HepG2 (cell line): ENCODE measurements around the gene PDGFA. TPM values are rescaled to one million over a fixed set of nuclear protein-coding genes. Genes with fewer than 3 reads are reported as not detected.

Source experiments
- CBX2 ChIP-seq, 2 experiments: fragments of 200-600 bp in 1 of 2; sonication (generic); formaldehyde crosslinking in 1 of 2; IDR thresholded peaks; 2 replicates each; pipeline versions ENCODE4 v1.7.0 to v1.8.1; 2018 to 2022; ENCODE audit warnings: low read depth in 2 of 2, low read length in 1 of 2, mild to moderate bottlenecking in 1 of 2, missing genetic modification reagents in 1 of 2
- CENPX ChIP-seq: sonication (generic); formaldehyde crosslinking; IDR thresholded peaks from 2 replicates; pipeline ENCODE4 v1.9.0; 2021; ENCODE audit warnings: mild to moderate bottlenecking, missing genetic modification reagents, moderate library complexity
- GATAD1 ChIP-seq: IDR thresholded peaks from 2 replicates; pipeline ENCODE4 v1.6.1; 2016; ENCODE audit warnings: missing genetic modification reagents, missing compliant biosample characterization
- GTF3A ChIP-seq: sonication (generic); formaldehyde crosslinking; conservative IDR thresholded peaks from 2 replicates; pipeline ENCODE4 v1.4.0; 2020; ENCODE audit warnings: mild to moderate bottlenecking, missing genetic modification reagents
- KLF12 ChIP-seq: sonication (generic); formaldehyde crosslinking; IDR thresholded peaks from 2 replicates; pipeline ENCODE4 v1.4.0; 2020; ENCODE audit warnings: missing genetic modification reagents, borderline replicate concordance
- MED8 ChIP-seq: sonication (generic); formaldehyde crosslinking; IDR thresholded peaks from 2 replicates; pipeline ENCODE4 v1.8.1; 2023; ENCODE audit warnings: mild to moderate bottlenecking, missing genetic modification reagents; ENCODE audit not compliant: insufficient replicate concordance
- MYC ChIP-seq: sonication (generic); formaldehyde crosslinking; IDR thresholded peaks from 2 replicates; pipeline ENCODE4 v1.9.0; 2021; ENCODE audit warnings: missing genetic modification reagents, borderline replicate concordance
- NAIF1 ChIP-seq: sonication (generic); formaldehyde crosslinking; IDR thresholded peaks from 2 replicates; pipeline ENCODE4 v1.5.0; 2020; ENCODE audit warnings: mild to moderate bottlenecking, missing genetic modification reagents, borderline replicate concordance
- PHF8 ChIP-seq: sonication (generic); formaldehyde crosslinking; IDR thresholded peaks from 2 replicates; pipeline ENCODE4 v1.5.0; 2020; ENCODE audit warnings: missing genetic modification reagents
- RFXAP ChIP-seq: sonication (generic); formaldehyde crosslinking; IDR thresholded peaks from 2 replicates; pipeline ENCODE4 v1.4.0; 2020; ENCODE audit warnings: missing genetic modification reagents, borderline replicate concordance
- RXRB ChIP-seq: IDR thresholded peaks from 2 replicates; pipeline ENCODE4 v1.6.1; 2016; ENCODE audit warnings: borderline replicate concordance, missing genetic modification reagents, missing compliant biosample characterization
- SOX6 ChIP-seq, 2 experiments: fragments of 450-650 bp in 1 of 2; sonication (generic) in 1 of 2; formaldehyde crosslinking in 1 of 2; IDR thresholded peaks; 2 replicates each; pipeline versions ENCODE4 v1.4.0 to v1.6.1; 2017 to 2020; ENCODE audit warnings: antibody characterized with exemption in 1 of 2, mild to moderate bottlenecking in 1 of 2, missing genetic modification reagents in 1 of 2
- TARDBP ChIP-seq: sonication (generic); formaldehyde crosslinking; IDR thresholded peaks from 2 replicates; pipeline ENCODE4 v1.8.0; 2022; ENCODE audit warnings: mild to moderate bottlenecking, missing genetic modification reagents
- XBP1 ChIP-seq: sonication (generic); formaldehyde crosslinking; IDR thresholded peaks from 2 replicates; pipeline ENCODE4 v1.5.0; 2020; ENCODE audit warnings: missing genetic modification reagents
- ZNF468 ChIP-seq: sonication (generic); formaldehyde crosslinking; IDR thresholded peaks from 2 replicates; pipeline ENCODE4 v1.8.0; 2022; ENCODE audit warnings: mild to moderate bottlenecking, moderate library complexity, missing genetic modification reagents
- ZNF589 ChIP-seq: sonication (generic); formaldehyde crosslinking; conservative IDR thresholded peaks from 2 replicates; pipeline ENCODE4 v1.8.0; 2022; ENCODE audit warnings: mild to moderate bottlenecking, moderate library complexity, missing genetic modification reagents
- ZNF605 ChIP-seq: sonication (generic); formaldehyde crosslinking; IDR thresholded peaks from 2 replicates; pipeline ENCODE4 v1.8.0; 2022; ENCODE audit warnings: mild to moderate bottlenecking, missing genetic modification reagents
- ZNF777 ChIP-seq: sonication (generic); formaldehyde crosslinking; IDR thresholded peaks from 2 replicates; pipeline ENCODE4 v1.4.0; 2020; ENCODE audit warnings: missing genetic modification reagents
- polyA plus RNA-seq, 8 experiments: library from polyadenylated mRNA; depleted of rRNA in 3 of 8; stranded (reverse) in 7 of 8; unstranded in 1 of 8; fragments of >200 nt; fragmentation: Illumina TruSeq in 4 of 8; extraction: Trizol in 4 of 8; gene quantifications; 2 replicates each; pipeline versions ENCODE4 v1.2.1 to v1.2.3, GENCODE V29; 2011 to 2016; ENCODE audit warnings: low read depth in 4 of 8, missing spikeins in 1 of 8, mixed read lengths in 1 of 8; ENCODE audit not compliant: insufficient read depth in 1 of 8
- total RNA-seq, 5 experiments: library from RNA; depleted of rRNA; stranded (reverse); fragments of >200 nt; fragmentation: Illumina TruSeq; extraction: Trizol; gene quantifications; 2 replicates each; pipeline ENCODE4 v1.2.3, GENCODE V29; 2016; ENCODE audit warnings: low read depth in 1 of 5
- TF ChIP-seq, protein P1 (sequence below): sonication (generic); formaldehyde crosslinking; IDR thresholded peaks from 2 replicates; pipeline ENCODE4 v1.4.0; 2020; ENCODE audit warnings: mild to moderate bottlenecking, missing genetic modification reagents
- TF ChIP-seq, protein P2 (sequence below): sonication (generic); formaldehyde crosslinking; IDR thresholded peaks from 2 replicates; pipeline ENCODE4 v1.4.0; 2020; ENCODE audit warnings: mild to moderate bottlenecking, missing genetic modification reagents, borderline replicate concordance
- TF ChIP-seq, protein P3 (sequence below): sonication (generic); formaldehyde crosslinking; IDR thresholded peaks from 2 replicates; pipeline ENCODE4 v1.5.1; 2020; ENCODE audit warnings: missing genetic modification reagents, mild to moderate bottlenecking, borderline replicate concordance
- TF ChIP-seq, protein P4 (sequence below): IDR thresholded peaks from 2 replicates; pipeline ENCODE4 v1.6.1; 2016
- TF ChIP-seq, protein P5 (sequence below): sonication (generic); formaldehyde crosslinking; IDR thresholded peaks from 2 replicates; pipeline ENCODE4 v1.8.1; 2023; ENCODE audit warnings: missing genetic modification reagents, inconsistent platforms, borderline replicate concordance

PDGFA gene
- total and polyA plus RNA-seq, 2 of the 13 experiments (the other 11 are each of a cell fraction or from before 2014, with no cell fraction given), result 1.5 to 3.4 TPM

DNA sequence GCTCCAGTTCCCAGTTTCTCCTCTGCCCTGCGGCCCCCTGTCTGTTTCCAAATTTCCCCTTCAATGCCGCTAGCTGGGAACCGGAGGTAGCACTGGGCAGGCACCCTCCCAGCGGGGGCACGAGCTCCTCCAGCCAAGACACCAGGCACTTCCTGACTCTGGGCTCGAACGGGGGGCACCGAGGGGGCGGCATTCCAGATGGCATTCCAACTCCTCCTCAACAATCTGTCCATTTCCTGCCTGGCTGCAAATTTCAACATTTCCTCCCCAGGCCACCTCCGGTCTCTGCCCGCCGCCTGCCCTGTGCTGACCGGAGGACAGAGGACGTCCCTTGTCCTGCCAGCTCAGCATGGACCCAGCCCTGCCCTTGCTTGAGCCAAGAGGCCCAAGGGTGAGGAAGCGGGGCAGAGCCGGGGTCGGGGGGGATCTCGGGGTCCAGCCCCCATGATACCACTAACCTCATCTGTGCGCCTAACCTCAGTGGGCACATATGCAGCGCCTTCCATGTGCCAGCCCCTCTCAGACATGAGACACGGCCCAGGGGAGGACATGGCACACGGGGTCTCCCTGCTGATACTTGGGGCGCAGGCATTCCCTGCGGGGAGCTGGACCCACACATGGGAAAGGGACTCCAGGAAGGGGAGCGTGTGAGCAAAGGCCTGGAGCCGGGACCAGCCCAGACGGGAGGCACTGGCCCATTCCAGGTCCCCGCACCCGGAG, 58.0 kb downstream of the PDGFA start (continued):
- TF ChIP-seq RXRB (peak; percentile 54; the same call in 1 of the 2 replicates), MED8 (CRISPR knock-in tag) (peak; percentile 52), KLF12 (CRISPR knock-in tag) (no peak), XBP1 (CRISPR knock-in tag) (no peak), RFXAP (CRISPR knock-in tag) (no peak), GATAD1 (CRISPR knock-in tag) (no peak), ZNF468 (CRISPR knock-in tag) (no peak), GTF3A (CRISPR knock-in tag) (no peak), NAIF1 (no peak), MYC (CRISPR knock-in tag) (peak; percentile 37; the same call in 1 of the 2 replicates), CBX2 (IDR thresholded peaks at IDR 0.05; ENCODE audit: low read depth, low read length) (no peak), CBX2 (CRISPR knock-in tag; IDR thresholded peaks at IDR 0.05; ENCODE audit: low read depth) (no peak), CENPX (CRISPR knock-in tag) (no peak), SOX6 (IDR thresholded peaks at IDR 0.05) (no peak), SOX6 (CRISPR knock-in tag; IDR thresholded peaks at IDR 0.05) (peak; percentile 57), ZNF589 (CRISPR knock-in tag) (no peak), ZNF605 (no peak), ZNF777 (CRISPR knock-in tag) (no peak), TARDBP (CRISPR knock-in tag) (no peak), PHF8 (no peak)
- TF ChIP-seq, protein P1, sequence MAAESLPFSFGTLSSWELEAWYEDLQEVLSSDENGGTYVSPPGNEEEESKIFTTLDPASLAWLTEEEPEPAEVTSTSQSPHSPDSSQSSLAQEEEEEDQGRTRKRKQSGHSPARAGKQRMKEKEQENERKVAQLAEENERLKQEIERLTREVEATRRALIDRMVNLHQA (CRISPR knock-in tag), result no peak
- TF ChIP-seq, protein P2, sequence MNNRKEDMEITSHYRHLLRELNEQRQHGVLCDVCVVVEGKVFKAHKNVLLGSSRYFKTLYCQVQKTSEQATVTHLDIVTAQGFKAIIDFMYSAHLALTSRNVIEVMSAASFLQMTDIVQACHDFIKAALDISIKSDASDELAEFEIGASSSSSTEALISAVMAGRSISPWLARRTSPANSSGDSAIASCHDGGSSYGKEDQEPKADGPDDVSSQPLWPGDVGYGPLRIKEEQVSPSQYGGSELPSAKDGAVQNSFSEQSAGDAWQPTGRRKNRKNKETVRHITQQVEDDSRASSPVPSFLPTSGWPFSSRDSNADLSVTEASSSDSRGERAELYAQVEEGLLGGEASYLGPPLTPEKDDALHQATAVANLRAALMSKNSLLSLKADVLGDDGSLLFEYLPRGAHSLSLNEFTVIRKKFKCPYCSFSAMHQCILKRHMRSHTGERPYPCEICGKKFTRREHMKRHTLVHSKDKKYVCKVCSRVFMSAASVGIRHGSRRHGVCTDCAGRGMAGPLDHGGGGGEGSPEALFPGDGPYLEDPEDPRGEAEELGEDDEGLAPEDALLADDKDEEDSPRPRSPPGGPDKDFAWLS (CRISPR knock-in tag), result no peak
- TF ChIP-seq, protein P3, sequence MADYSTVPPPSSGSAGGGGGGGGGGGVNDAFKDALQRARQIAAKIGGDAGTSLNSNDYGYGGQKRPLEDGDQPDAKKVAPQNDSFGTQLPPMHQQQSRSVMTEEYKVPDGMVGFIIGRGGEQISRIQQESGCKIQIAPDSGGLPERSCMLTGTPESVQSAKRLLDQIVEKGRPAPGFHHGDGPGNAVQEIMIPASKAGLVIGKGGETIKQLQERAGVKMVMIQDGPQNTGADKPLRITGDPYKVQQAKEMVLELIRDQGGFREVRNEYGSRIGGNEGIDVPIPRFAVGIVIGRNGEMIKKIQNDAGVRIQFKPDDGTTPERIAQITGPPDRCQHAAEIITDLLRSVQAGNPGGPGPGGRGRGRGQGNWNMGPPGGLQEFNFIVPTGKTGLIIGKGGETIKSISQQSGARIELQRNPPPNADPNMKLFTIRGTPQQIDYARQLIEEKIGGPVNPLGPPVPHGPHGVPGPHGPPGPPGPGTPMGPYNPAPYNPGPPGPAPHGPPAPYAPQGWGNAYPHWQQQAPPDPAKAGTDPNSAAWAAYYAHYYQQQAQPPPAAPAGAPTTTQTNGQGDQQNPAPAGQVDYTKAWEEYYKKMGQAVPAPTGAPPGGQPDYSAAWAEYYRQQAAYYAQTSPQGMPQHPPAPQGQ, result no peak
- TF ChIP-seq, protein P4, sequence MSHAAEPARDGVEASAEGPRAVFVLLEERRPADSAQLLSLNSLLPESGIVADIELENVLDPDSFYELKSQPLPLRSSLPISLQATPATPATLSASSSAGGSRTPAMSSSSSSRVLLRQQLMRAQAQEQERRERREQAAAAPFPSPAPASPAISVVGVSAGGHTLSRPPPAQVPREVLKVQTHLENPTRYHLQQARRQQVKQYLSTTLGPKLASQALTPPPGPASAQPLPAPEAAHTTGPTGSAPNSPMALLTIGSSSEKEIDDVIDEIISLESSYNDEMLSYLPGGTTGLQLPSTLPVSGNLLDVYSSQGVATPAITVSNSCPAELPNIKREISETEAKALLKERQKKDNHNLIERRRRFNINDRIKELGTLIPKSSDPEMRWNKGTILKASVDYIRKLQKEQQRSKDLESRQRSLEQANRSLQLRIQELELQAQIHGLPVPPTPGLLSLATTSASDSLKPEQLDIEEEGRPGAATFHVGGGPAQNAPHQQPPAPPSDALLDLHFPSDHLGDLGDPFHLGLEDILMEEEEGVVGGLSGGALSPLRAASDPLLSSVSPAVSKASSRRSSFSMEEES (CRISPR knock-in tag), result no peak
- TF ChIP-seq, protein P5, sequence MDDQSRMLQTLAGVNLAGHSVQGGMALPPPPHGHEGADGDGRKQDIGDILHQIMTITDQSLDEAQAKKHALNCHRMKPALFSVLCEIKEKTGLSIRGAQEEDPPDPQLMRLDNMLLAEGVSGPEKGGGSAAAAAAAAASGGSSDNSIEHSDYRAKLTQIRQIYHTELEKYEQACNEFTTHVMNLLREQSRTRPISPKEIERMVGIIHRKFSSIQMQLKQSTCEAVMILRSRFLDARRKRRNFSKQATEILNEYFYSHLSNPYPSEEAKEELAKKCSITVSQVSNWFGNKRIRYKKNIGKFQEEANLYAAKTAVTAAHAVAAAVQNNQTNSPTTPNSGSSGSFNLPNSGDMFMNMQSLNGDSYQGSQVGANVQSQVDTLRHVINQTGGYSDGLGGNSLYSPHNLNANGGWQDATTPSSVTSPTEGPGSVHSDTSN (CRISPR knock-in tag), result no peak
